ENCODE results near the gene P3H3.

DNA sequence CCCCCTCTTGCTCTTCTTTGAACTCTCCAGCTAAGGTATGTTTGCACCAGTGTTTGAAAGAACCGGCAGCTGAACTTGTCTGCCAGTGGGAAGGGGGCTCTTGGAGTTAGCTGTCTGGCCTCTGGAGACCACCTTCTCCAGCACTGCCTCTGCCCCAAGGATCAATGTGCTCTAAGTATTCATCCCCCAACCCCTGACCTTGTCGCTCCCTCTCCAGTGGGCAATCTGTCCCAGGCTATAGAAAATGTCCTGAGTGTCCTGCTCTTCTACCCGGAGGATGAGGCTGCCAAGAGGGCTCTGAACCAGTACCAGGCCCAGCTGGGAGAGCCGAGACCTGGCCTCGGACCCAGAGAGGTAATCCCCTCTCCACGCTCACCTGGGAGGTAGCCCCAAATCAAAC, 2.8 kb downstream of the P3H3 start:
- TF ChIP-seq CTCF (IDR thresholded peaks at IDR 0.05; ENCODE audit: low read length) = no peak
- no peak for TF ChIP-seq EZH2 (optimal IDR thresholded peaks at IDR 0.05; ENCODE audit: low read depth, low read length)
- TF ChIP-seq EZH2phosphoT487 (IDR thresholded peaks at IDR 0.05; ENCODE audit: low read length) = no peak
